OCI-LY3 (cell line): ENCODE data around the gene SAPCD1.

Experiments used
- H2AFZ ChIP-seq: fragments of 200-600, 300-600 bp; shearing (Covaris generic); 2 replicates; pipeline ENCODE4 v1.6.0; 2014; ENCODE audit warnings: antibody characterized with exemption, low read depth, low read length
- H3K27ac ChIP-seq: fragments of 200-600, 300-600 bp; sonication (generic); 2 replicates; pipeline ENCODE4 v1.5.1; 2014; ENCODE audit warnings: mild to moderate bottlenecking, low read length, moderate library complexity, mixed read lengths
- H3K27me3 ChIP-seq: fragments of 200-600, 300-600 bp; sonication (generic); 2 replicates; pipeline ENCODE4 v1.6.1; 2014; ENCODE audit warnings: low read depth, low read length, mixed read lengths
- H3K36me3 ChIP-seq: fragments of 200-600, 300-600 bp; sonication (generic); replicated peaks from 2 replicates; pipeline ENCODE3; 2014; ENCODE audit warnings: low read depth, low read length, mixed read lengths
- H3K4me1 ChIP-seq: fragments of 300-600, 200-600 bp; sonication (generic); 2 replicates; pipeline ENCODE4 v1.6.1; 2014; ENCODE audit warnings: low read length, mixed read lengths
- H3K4me2 ChIP-seq: fragments of 200-600, 300-600 bp; sonication (generic); 2 replicates; pipeline ENCODE4 v1.6.1; 2014; ENCODE audit warnings: low read length, mixed read lengths
- H3K4me3 ChIP-seq: fragments of 300-600, 200-600 bp; sonication (generic); 2 replicates; pipeline ENCODE4 v1.5.1; 2014; ENCODE audit warnings: antibody characterized with exemption, mild to moderate bottlenecking, low read length, moderate library complexity
- H3K79me2 ChIP-seq: fragments of 300-600, 200-600 bp; shearing (Covaris generic); 2 replicates; pipeline ENCODE4 v1.6.1; 2014; ENCODE audit warnings: mild to moderate bottlenecking, low read length, mixed read lengths
- H3K9ac ChIP-seq: fragments of 300-600, 200-600 bp; shearing (Covaris generic); 2 replicates; pipeline ENCODE4 v1.6.0; 2014; ENCODE audit warnings: mild to moderate bottlenecking, low read length, moderate library complexity
- H3K9me3 ChIP-seq: fragments of 200-600, 300-600 bp; shearing (Covaris generic); 2 replicates; pipeline ENCODE4 v1.6.1; 2014; ENCODE audit warnings: low read length, mixed read lengths; ENCODE audit not compliant: insufficient read depth
- H4K20me1 ChIP-seq: fragments of 200-600, 300-600 bp; sonication (generic); 2 replicates; pipeline ENCODE4 v1.6.1; 2016; ENCODE audit warnings: low read length, mixed read lengths; ENCODE audit not compliant: insufficient read depth
- EZH2phosphoT487 ChIP-seq: fragments of 200-600 bp; shearing (Covaris generic); IDR thresholded peaks from 2 replicates; pipeline ENCODE4 v1.6.1; 2018; ENCODE audit warnings: antibody characterized with exemption, mixed run types, low read depth
- TF ChIP-seq, protein P1 (sequence below): fragments of 200-600, 300-600 bp; sonication (generic); IDR thresholded peaks from 2 replicates; pipeline ENCODE4 v1.5.1; 2014; ENCODE audit warnings: antibody characterized with exemption, low read length, low read depth

Gene SAPCD1

DNA sequence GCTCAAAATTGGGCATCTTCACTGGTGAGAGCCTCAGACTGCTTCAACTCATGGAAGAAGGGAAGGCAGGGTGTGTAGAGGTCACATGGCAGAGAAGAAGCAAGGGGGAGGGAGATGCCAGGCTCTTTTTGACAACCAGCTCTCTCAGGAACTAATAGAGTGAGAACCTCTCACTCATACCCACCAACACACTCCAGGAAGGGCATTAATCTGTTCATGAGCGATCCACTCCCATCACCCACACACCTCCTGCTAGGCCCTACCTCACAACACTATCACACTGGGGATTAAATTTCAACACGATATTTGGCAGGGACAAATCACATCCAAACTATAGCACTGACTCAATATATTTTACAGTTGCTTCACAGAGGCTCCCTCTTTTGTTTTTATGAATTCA, 20.6 kb upstream of the SAPCD1 start:
- Histone ChIP-seq H3K27me3 (no peaks in the 10 kb centered on the region), H3K9me3 (no peaks in the 10 kb centered on the region), H2AFZ (no peak overlapping the region), H4K20me1 (no peaks in the 10 kb centered on the region), H3K9ac (no peak overlapping the region), H3K27ac (no peak overlapping the region), H3K4me1 (peaks cover 28% of the 10 kb centered on the region), H3K4me2 (no peak overlapping the region), H3K36me3 (peaks cover 26% of the 10 kb centered on the region), H3K4me3 (no peak overlapping the region), H3K79me2 (peaks cover 17% of the 10 kb centered on the region)
- TF ChIP-seq, protein P1, sequence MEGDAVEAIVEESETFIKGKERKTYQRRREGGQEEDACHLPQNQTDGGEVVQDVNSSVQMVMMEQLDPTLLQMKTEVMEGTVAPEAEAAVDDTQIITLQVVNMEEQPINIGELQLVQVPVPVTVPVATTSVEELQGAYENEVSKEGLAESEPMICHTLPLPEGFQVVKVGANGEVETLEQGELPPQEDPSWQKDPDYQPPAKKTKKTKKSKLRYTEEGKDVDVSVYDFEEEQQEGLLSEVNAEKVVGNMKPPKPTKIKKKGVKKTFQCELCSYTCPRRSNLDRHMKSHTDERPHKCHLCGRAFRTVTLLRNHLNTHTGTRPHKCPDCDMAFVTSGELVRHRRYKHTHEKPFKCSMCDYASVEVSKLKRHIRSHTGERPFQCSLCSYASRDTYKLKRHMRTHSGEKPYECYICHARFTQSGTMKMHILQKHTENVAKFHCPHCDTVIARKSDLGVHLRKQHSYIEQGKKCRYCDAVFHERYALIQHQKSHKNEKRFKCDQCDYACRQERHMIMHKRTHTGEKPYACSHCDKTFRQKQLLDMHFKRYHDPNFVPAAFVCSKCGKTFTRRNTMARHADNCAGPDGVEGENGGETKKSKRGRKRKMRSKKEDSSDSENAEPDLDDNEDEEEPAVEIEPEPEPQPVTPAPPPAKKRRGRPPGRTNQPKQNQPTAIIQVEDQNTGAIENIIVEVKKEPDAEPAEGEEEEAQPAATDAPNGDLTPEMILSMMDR, result no peak
- TF ChIP-seq EZH2phosphoT487, result no peak

DNA sequence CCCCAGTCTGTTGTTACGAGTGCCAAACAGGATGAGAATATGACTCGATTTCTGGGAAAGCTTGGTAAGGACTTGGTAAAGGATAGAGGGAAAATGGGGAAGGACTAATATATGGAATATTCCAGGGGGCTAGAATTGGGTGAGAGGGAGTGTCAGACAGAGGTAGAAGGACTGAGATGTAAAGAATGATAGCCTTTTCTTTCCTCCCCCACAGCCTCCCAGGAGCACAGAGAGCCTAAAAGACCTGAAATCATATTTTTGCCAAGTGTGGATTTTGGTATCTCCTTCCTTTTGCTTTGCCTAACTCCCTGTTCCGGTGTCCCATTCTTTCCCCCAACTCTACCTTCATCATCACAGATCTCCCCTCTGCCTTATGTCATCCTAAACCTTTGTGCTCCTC, 19.6 kb upstream of the SAPCD1 start:
- H3K27me3 ChIP-seq, result no peaks in the 10 kb centered on the region
- H3K9me3 ChIP-seq, result no peaks in the 10 kb centered on the region
- H3K79me2 ChIP-seq, result peaks cover 15% of the 10 kb centered on the region
- H3K4me1 ChIP-seq, result peaks cover 17% of the 10 kb centered on the region
- no peak overlapping the region for H2AFZ ChIP-seq
- H3K36me3 ChIP-seq, result peaks cover 30% of the 10 kb centered on the region
- TF ChIP-seq EZH2phosphoT487, result no peak
- TF ChIP-seq, protein P1, result no peak
- no peak overlapping the region for H3K27ac ChIP-seq
- H3K9ac ChIP-seq, result no peak overlapping the region
- no peak overlapping the region for H3K4me3 ChIP-seq
- H3K4me2 ChIP-seq, result no peak overlapping the region
- no peaks in the 10 kb centered on the region for H4K20me1 ChIP-seq

DNA sequence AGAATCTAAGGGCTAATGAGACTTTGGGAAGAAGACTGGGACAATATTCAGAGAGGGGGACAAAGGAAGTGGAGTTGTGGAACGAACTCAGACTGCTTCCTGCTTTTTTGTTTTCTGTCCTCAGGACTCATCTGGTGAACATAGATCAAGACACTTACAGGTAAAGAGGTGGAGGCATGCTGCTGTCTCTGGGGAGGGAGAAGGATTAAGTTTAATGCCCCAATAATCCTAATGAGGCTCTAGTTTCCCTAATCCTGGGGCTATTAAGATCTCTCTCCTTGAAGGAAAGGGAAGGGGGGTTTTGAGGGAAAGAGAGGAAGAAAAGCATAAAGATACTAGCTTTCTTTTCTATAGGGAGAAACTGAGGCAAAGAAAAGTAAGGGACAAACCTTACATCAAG, 18.0 kb upstream of the SAPCD1 start:
- Histone ChIP-seq H3K9ac (no peak overlapping the region), H3K27me3 (no peaks in the 10 kb centered on the region), H3K4me1 (peaks cover 4% of the 10 kb centered on the region; the same call in 1 of the 2 replicates), H3K4me2 (no peak overlapping the region), H3K4me3 (no peak overlapping the region), H3K36me3 (peaks cover 30% of the 10 kb centered on the region), H4K20me1 (no peaks in the 10 kb centered on the region), H3K79me2 (peaks cover 15% of the 10 kb centered on the region), H2AFZ (no peak overlapping the region), H3K27ac (no peak overlapping the region), H3K9me3 (no peaks in the 10 kb centered on the region)
- TF ChIP-seq, protein P1, result no peak
- TF ChIP-seq EZH2phosphoT487, result no peak

DNA sequence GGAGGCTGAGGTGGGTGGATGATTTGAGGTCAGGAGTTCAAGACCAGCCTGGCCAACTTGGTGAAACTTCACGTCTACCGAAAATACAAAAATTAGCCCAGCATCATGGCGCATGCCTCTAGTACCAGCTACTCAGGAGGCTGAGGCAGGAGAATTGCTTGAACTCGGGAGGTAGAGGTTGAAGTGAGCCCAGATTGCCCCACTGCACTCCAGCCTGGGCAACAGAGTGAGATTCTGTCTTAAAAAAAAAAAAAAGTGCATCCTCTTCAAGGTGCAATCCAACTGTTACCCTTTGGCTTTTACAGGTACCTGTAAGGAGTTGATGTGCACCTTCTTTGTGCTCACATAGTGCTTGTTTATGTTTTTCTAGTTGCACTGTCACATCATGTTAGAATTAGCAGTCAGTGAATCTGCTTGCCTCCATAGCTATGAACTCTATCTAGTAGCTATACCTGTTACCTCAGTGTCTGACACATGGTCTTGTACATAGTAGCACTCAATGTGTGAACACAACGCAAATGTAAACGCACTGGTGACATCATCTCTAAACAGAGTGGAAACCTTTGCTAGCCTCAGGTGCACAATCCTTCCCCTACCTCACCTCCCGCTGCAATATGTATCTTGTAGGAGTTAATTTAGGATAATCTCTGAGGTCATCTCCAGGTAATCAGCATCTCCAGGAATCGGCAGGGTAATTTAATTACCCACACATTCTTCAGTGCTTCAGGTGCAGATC, 13.0 kb upstream of the SAPCD1 start:
- Histone ChIP-seq H3K4me1 (no peaks in the 10 kb centered on the region), H3K4me3 (no peak overlapping the region), H4K20me1 (no peaks in the 10 kb centered on the region), H3K79me2 (no peaks in the 10 kb centered on the region), H3K36me3 (peaks cover 9% of the 10 kb centered on the region), H2AFZ (no peak overlapping the region), H3K4me2 (no peak overlapping the region), H3K9me3 (no peaks in the 10 kb centered on the region), H3K9ac (no peak overlapping the region), H3K27me3 (no peaks in the 10 kb centered on the region), H3K27ac (no peak overlapping the region)
- TF ChIP-seq, protein P1, result no peak
- TF ChIP-seq EZH2phosphoT487, result no peak
